Stimulated activated naive CD4-positive, alpha-beta T cell treated with Interleukin-2 at 50 U/mL for 16 hours (primary cell): ENCODE data around the gene KCNIP1.

Experiments
- DNase-seq: peaks from one replicate; lab custom pipeline; 2025; lab: John Stamatoyannopoulos, UW

KCNIP1 gene

GRCh38 chr5:170715141-170715540, 211.3 kb downstream of the KCNIP1 start:
- DNase-seq: no peak

GRCh38 chr5:170716396-170716795, 212.6 kb downstream of the KCNIP1 start:
- no peak for DNase-seq

GRCh38 chr5:170719551-170719950, 215.7 kb downstream of the KCNIP1 start:
- no peak for DNase-seq

- DNase-seq: no peak
These were observed 216.4 kb downstream of the KCNIP1 start for GRCh38 chr5:170720179-170720578.

GRCh38 chr5:170720984-170721383, 217.2 kb downstream of the KCNIP1 start:
- DNase-seq: no peak

- no peak for DNase-seq
These were observed 217.9 kb downstream of the KCNIP1 start for GRCh38 chr5:170721681-170722080.

GRCh38 chr5:170722316-170722715, 218.5 kb downstream of the KCNIP1 start:
- no peak for DNase-seq

GRCh38 chr5:170731052-170731451, 227.2 kb downstream of the KCNIP1 start:
- DNase-seq: no peak

- no peak for DNase-seq
These were observed 228.9 kb downstream of the KCNIP1 start for GRCh38 chr5:170732685-170733084.

DNA sequence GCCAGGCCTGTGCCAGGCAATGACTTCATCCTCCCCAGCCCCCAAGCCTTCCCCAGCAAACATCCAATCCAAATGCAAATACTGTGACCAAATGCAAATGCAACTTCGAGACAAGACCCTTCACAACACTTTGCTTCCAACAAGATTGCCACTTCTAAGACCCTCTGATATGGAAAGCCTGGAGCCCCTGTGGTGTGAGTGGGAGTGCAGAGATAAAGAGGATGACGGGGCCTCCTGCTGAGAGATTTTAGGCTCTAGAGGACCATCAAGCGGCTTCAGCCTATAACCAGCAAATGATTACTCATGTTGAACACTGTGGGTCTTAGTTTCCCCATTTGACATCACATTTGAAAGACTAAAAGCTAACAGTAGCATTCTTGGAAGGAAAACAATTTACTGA, 233.1 kb downstream of the KCNIP1 start:
- DNase-seq: no peak

- no peak for DNase-seq
These were observed 233.8 kb downstream of the KCNIP1 start for GRCh38 chr5:170737591-170737990.

- no peak for DNase-seq
These were observed 235.0 kb downstream of the KCNIP1 start for GRCh38 chr5:170738840-170739239.

DNA sequence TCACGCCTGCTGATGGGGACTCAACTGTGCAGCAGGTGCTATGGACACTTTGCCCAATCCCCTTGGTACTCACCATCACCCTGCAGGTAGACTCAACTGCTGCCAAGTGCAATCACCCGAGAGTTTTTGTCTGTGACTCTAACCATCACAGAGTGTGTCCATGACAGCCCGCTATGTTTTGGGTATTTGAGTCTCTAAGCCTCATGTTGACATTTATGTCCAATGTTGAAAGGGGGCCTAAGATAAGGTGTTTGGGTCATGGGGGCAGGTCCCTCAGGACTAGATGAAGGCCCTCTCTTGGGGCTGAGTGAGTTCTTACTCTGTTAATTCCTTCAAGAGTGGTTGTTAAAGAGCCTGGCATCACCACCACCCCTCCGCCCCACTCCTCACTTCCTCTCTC, 235.6 kb downstream of the KCNIP1 start:
- DNase-seq: no peak

DNA sequence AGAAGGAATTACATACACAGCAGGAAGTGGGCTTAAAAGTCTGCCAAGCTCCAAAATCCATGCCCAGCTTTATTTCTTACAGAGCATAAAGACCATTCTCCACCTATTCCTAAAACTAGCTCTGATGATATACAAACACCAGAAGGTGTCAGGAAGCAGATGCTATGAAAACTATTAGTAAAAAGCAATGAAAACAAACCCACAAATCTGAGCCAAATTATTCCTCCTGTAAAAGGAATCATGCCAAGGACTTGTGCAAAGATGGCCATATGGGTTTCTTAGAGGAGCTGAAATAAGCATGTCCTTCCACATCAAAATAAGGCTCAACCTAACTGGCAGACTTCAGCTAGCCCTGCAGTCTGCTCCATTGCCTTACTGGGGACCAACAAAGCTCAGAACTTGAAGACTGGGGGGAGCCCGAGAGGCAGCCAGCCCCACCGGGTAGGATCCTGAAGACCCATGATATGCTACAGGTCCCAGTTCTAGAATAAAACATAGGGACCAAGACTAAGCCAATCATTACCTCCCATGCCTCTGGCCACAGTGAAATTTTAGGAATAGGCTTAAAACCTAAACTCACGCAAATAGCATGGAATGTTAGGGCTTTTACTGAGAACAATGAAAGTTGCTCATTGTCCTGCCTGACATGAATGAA, 236.9 kb downstream of the KCNIP1 start:
- DNase-seq: no peak

DNA sequence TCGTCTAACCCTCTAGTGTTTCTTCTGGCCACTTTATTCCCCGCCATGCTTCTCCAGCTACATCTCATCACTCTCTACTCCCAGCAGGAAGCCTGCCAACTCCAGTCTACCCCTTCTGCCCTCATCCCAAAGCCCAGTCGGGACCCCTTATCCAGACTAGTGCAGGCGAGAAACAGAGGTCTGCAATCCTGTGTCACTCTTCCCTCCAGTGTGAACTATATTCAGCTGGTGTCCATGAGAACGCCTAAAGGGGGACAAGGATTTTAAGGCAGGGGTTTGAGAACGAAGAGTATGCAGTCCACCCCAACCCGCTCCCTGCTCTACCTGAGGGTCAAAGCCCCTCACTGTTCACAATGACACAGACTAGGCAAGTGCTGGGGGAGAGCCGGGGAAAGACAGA, 238.0 kb downstream of the KCNIP1 start:
- DNase-seq: no peak

GRCh38 chr5:170743876-170744212, 240.0 kb downstream of the KCNIP1 start:
- DNase-seq: no peak

- no peak for DNase-seq
These were observed 241.8 kb downstream of the KCNIP1 start for GRCh38 chr5:170745481-170746071.

DNA sequence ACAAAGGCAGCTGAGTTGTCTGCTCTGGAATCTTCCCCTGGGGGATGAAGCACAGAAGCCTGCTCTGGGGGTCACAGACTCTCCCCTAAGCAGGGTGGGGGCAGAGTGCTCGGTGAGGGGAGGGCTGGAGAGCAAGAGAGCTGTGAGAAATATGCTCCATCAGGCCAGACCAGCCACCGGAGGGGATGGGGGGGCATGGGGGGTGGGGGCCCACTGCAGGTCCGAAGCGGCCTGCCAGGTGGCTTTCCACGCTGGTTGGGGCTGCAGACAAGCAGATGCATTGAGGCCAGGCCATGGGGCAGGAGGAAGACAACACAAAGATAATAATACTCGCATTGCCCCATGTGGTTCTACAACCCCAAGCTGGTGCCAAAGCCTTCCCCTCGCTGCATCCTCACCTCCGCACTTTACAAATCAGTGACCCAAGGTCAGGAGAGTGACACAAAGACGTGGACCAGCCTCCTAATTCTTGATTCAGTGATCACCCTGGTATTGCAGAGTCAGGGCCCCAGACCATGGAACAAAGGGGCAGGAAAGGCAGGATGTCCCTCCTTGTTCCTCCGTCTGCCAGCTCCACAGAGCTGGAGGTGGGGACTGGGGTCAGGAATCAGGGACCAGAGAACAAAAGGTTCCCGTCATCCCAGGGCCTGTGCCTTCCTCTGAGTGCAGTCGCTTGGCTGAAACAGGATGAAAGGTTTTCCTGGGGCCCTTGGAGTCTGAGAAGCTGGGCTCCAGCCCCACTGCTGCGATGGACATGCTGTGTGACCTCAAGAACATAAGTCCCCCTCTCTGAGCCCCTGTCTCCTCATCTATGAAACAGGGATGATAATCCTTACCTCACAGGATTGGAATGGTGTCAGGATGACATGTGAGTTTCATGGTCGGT, 242.5 kb downstream of the KCNIP1 start:
- DNase-seq: no peak

DNA sequence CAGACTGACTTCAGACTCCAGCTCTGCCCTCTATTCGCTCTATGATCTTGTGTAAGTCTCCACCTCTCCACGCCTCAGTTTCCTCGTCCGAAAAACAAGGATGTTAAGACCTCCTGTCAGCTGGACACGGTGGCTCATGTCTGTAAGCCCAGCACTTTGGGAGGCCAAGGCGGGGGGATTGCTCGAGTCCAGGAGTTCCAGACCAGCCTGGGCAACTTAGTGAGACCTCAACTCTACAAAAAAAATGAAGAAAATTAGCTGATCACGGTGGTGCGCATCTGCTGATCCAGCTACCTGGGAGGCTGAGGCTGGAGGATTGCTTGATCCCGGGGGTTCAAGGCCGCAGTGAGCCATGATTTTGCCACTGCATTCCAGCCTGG, 243.1 kb downstream of the KCNIP1 start:
- no peak for DNase-seq

DNA sequence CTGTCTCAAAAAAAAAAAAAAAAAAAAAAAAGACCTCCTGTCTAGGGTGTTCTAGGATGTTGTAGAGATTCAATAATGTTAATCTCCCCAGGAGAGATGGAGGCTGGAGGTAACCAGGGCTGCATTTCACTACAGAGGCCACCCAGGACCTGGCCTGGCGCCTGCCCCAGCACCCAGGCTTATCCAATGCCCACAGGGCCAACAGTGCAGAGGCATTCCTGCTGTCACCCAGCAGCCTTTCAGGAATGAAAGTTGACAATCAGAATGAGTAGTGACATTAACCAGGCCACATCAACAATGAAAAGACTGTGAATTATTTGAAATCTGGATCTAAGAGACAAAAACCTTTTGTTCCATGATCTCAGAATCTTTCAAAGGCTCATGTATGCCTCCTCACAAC, 243.5 kb downstream of the KCNIP1 start:
- DNase-seq: no peak

- DNase-seq: no peak
These were observed 244.0 kb downstream of the KCNIP1 start for GRCh38 chr5:170747851-170748250.

- no peak for DNase-seq
These were observed 245.2 kb downstream of the KCNIP1 start for GRCh38 chr5:170748951-170749471.

DNA sequence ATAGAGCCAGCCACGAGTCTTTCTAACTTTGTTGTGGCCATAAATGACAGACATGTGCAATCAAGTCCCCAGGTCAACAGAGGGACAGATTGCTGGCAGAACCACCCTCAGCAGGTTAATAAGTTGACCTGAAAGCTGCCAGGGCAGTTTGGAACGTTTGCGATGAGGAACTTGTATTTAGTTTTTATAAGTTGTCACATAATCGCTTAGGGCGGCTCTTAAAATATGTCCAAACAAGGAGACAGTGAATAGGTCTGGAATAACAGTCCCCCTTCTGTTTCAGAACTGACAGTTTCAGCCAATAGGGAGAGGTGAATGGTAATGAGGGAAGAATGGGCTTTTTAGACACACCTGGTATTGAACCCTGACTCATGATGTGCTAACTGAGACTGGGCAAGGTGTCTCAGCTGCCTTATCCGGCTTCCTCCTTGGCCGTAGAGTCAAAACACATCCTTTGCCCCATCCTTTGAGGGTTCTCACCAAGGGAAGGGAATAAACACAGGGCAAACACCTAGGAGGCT, 246.2 kb downstream of the KCNIP1 start:
- no peak for DNase-seq
